Measurements from ENCODE around the gene ZBP1. TPM values are rescaled to one million over a fixed set of nuclear protein-coding genes. Genes with fewer than 3 reads are reported as not detected.

Gene ZBP1
- total RNA-seq, 1 donor from 2014 or later: 0.32 TPM

DNA sequence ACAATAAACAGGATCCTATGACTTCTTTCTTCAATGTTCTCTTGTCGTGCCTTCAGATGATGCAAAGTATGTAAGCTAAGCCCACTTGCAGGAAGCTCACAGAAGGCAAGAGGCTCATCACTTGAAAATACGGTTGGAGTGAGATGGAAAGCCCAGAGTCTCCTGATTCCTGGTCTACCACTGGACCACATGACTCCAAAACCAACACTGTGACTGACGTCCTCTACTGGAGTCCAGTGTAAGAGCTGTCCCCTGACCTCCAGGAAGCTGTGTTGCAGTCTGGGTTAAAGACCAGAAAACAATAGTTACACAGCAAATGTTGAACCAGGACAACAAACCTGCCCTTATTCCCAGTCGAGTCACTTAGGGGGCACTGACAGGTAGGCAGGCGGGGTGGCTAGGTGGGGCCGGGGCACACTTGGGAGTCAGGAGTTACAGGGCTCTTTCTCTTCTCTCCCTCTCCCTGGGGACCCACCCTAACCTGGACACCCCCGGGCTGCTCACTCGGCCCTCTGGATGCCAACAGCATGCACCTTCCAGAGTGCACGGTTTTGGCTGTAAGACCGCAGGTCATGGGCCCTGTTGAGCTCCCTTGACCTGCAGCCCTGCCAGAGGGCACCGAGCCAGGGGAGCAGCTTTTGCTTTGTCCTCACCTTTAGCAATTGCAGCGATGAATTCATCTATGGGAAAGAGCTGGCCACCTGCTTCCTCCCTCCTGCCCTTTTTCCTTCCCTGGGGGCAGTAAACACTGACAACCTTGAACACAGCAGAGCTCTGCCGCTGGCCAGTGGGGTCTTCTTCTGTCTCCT, 51.9 kb downstream of the ZBP1 start:
- H3K27ac Mint-ChIP-seq: no peak overlapping the region
- no peak for DNase-seq (ENCODE audit: low spot score)
- H3K9me3 Mint-ChIP-seq: no peaks in the 10 kb centered on the region
- H3K4me1 Mint-ChIP-seq (ENCODE audit: low read depth): no peaks in the 10 kb centered on the region
- no peaks in the 10 kb centered on the region for H3K36me3 Mint-ChIP-seq (ENCODE audit: low read depth)
- intact Hi-C loops (cut with micrococcal nuclease): no loop called here
- H3K27me3 Mint-ChIP-seq (ENCODE audit: low read depth): peaks cover 12% of the 10 kb centered on the region
- no peak overlapping the region for H3K4me3 Mint-ChIP-seq (ENCODE audit: low read depth)

DNA sequence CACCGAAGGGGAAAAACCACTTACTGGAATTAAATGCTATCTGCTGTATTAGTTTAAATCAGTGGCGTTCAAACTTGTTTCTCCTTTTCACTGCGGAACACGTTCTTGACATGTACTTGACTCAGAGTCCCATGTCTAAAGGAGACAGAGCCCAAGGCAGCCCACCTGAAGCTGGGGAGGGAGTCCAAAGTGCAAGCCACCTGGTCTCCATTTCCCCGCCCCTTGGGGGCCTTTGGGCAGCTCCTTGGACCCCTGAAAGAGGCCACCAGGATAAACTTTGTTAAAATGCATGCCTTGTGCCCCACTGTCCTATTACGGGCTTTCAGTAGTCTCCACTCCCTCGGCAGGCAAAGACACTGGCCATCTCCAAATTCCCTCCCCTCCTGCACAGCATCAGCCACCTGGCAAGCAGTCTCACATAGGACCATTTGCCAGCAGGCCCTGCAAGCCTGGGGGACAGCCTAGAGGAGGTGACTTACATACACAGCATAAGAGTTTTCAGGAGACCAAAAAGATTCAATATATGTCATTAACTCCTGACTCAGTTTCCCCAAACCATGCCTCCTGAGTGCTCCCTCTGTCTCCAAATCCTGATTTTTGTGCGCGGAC, 52.7 kb downstream of the ZBP1 start:
- Mint-ChIP-seq H3K4me1 (ENCODE audit: low read depth) (no peaks in the 10 kb centered on the region), H3K4me3 (ENCODE audit: low read depth) (no peak overlapping the region), H3K27ac (no peak overlapping the region), H3K9me3 (no peaks in the 10 kb centered on the region), H3K27me3 (ENCODE audit: low read depth) (peaks cover 12% of the 10 kb centered on the region), H3K36me3 (ENCODE audit: low read depth) (no peaks in the 10 kb centered on the region)
- intact Hi-C loops (cut with micrococcal nuclease): no loop called here
- no peak for DNase-seq (ENCODE audit: low spot score)

DNA sequence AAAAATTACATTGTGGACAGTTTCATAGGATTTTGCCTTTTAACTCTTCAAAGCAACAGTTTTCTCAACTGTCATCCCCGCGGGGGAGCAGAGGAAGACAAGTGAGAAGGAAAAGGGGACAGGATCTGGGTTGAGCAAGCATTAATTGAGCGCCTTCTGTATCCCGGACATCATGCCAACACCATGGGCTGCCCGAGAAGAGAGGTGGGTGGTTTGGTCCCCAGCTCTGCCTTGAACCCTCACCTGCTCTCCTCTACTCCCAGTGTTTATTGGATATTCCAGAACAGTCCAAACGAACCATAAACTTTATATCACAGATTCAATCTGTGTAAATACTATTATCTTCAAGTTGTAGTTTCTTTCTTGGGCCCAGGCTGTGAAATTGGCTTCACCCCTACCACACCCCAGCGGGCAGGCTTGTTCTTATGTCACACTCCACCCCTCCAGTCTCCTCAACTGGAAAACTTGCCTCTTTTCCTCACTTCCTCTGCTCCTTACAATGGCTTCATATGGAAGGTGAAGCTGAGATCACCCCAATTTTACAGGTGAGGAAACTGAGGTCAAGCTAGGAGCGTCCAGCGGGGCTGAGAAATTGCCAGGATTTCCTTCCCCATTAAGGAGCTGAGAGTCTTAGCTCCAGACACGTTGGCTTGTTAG, 53.3 kb downstream of the ZBP1 start:
- H3K36me3 Mint-ChIP-seq (ENCODE audit: low read depth): no peaks in the 10 kb centered on the region
- H3K27ac Mint-ChIP-seq: no peak overlapping the region
- peaks cover 12% of the 10 kb centered on the region for H3K27me3 Mint-ChIP-seq (ENCODE audit: low read depth)
- no peak overlapping the region for H3K4me3 Mint-ChIP-seq (ENCODE audit: low read depth)
- no peaks in the 10 kb centered on the region for H3K9me3 Mint-ChIP-seq
- H3K4me1 Mint-ChIP-seq (ENCODE audit: low read depth): no peaks in the 10 kb centered on the region
- no peak for DNase-seq (ENCODE audit: low spot score)
- intact Hi-C loops (cut with micrococcal nuclease): no loop called here

DNA sequence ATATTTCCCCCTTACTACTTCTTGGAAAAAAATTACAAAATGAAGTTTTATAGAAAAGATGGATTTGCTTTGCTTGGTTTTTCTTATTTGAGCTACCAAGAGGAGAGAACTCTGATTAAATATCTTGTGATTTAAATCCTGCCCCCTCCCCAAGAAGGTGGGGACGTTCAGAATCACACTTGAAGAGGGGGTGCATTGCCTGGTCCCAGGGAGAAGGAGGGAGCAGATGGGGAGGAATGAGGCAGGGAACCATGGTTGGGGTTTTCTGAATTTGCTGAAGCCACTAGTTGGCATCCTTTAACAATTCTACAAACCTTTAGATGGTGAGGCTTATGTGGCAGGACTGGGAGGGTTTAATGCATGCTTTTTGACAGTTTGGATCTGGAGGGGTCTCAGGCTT, 53.8 kb downstream of the ZBP1 start:
- no peak overlapping the region for H3K27ac Mint-ChIP-seq
- intact Hi-C loops (cut with micrococcal nuclease): no loop called here
- no peak overlapping the region for H3K4me3 Mint-ChIP-seq (ENCODE audit: low read depth)
- no peaks in the 10 kb centered on the region for H3K9me3 Mint-ChIP-seq
- DNase-seq (ENCODE audit: low spot score): no peak
- no peaks in the 10 kb centered on the region for H3K36me3 Mint-ChIP-seq (ENCODE audit: low read depth)
- H3K4me1 Mint-ChIP-seq (ENCODE audit: low read depth): no peaks in the 10 kb centered on the region
- H3K27me3 Mint-ChIP-seq (ENCODE audit: low read depth): peaks cover 12% of the 10 kb centered on the region

DNA sequence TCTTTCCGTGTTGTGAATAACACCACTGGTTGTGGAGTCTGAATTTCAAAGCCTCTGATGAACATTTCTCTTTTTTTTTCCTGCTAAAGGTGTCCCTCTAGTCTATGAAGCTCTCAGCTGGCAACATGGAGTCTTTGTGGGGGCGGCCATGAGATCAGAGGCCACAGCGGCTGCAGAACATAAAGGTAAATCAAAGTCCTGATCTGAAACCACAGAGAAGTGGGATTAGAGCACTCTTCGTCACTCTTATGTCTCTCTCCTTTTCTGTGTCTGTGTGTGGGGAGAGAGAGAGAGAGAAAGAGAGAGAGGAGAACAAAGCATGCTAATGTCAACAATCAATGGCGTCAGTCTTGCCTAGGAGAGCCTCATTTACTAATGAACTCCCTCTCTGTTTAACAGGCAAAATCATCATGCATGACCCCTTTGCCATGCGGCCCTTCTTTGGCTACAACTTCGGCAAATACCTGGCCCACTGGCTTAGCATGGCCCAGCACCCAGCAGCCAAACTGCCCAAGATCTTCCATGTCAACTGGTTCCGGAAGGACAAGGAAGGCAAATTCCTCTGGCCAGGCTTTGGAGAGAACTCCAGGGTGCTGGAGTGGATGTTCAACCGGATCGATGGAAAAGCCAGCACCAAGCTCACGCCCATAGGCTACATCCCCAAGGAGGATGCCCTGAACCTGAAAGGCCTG, 55.1 kb downstream of the ZBP1 start:
- peaks cover 12% of the 10 kb centered on the region for H3K27me3 Mint-ChIP-seq (ENCODE audit: low read depth)
- H3K4me1 Mint-ChIP-seq (ENCODE audit: low read depth): no peaks in the 10 kb centered on the region
- no peak for DNase-seq (ENCODE audit: low spot score)
- no peaks in the 10 kb centered on the region for H3K36me3 Mint-ChIP-seq (ENCODE audit: low read depth)
- no peaks in the 10 kb centered on the region for H3K9me3 Mint-ChIP-seq
- no peak overlapping the region for H3K27ac Mint-ChIP-seq
- intact Hi-C loops (cut with micrococcal nuclease): no loop called here
- H3K4me3 Mint-ChIP-seq (ENCODE audit: low read depth): no peak overlapping the region

DNA sequence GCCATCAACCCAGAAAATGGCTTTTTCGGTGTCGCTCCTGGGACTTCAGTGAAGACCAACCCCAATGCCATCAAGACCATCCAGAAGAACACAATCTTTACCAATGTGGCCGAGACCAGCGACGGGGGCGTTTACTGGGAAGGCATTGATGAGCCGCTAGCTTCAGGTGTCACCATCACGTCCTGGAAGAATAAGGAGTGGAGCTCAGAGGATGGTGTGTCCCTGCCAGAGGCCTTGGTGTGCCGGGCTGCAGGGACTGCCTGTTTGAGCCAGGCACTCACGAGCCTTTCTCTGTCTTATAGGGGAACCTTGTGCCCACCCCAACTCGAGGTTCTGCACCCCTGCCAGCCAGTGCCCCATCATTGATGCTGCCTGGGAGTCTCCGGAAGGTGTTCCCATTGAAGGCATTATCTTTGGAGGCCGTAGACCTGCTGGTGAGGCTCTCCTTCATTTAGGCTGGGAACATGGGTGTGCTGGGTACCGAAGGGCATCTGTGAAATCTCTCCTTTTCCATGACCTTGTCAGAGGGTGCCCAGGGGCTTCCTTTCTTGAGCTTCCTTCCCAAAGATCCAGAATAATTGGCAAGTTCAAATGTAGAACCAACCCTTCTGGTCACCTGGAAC, 55.9 kb downstream of the ZBP1 start:
- H3K4me3 Mint-ChIP-seq (ENCODE audit: low read depth): no peak overlapping the region
- intact Hi-C loops (cut with micrococcal nuclease): no loop called here

DNA sequence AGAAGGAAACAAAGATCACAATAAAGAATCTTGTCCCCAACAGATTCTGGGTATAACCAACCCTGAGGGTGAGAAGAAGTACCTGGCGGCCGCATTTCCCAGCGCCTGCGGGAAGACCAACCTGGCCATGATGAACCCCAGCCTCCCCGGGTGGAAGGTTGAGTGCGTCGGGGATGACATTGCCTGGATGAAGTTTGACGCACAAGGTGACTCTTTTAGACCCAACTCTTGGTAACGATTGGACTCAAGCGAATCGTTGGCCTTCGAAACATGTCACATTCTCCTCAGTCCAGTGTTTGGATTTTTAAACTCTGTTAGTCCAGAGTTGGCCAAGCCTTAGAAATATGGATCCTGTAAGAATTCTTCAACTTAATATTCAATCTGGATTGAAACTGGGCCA, 56.7 kb downstream of the ZBP1 start:
- H3K4me3 Mint-ChIP-seq (ENCODE audit: low read depth): no peak overlapping the region
- no peaks in the 10 kb centered on the region for H3K4me1 Mint-ChIP-seq (ENCODE audit: low read depth)
- DNase-seq (ENCODE audit: low spot score): no peak
- intact Hi-C loops (cut with micrococcal nuclease): no loop called here
- H3K27me3 Mint-ChIP-seq (ENCODE audit: low read depth): peaks cover 14% of the 10 kb centered on the region
- H3K9me3 Mint-ChIP-seq: no peaks in the 10 kb centered on the region
- no peak overlapping the region for H3K27ac Mint-ChIP-seq
- no peaks in the 10 kb centered on the region for H3K36me3 Mint-ChIP-seq (ENCODE audit: low read depth)

More for the DNA sequence above, 55.9 kb downstream of the ZBP1 start:
- H3K27me3 Mint-ChIP-seq (ENCODE audit: low read depth): peaks cover 13% of the 10 kb centered on the region
- no peak overlapping the region for H3K27ac Mint-ChIP-seq
- H3K4me1 Mint-ChIP-seq (ENCODE audit: low read depth): no peaks in the 10 kb centered on the region
- H3K36me3 Mint-ChIP-seq (ENCODE audit: low read depth): no peaks in the 10 kb centered on the region
- DNase-seq (ENCODE audit: low spot score): no peak
- H3K9me3 Mint-ChIP-seq: no peaks in the 10 kb centered on the region

DNA sequence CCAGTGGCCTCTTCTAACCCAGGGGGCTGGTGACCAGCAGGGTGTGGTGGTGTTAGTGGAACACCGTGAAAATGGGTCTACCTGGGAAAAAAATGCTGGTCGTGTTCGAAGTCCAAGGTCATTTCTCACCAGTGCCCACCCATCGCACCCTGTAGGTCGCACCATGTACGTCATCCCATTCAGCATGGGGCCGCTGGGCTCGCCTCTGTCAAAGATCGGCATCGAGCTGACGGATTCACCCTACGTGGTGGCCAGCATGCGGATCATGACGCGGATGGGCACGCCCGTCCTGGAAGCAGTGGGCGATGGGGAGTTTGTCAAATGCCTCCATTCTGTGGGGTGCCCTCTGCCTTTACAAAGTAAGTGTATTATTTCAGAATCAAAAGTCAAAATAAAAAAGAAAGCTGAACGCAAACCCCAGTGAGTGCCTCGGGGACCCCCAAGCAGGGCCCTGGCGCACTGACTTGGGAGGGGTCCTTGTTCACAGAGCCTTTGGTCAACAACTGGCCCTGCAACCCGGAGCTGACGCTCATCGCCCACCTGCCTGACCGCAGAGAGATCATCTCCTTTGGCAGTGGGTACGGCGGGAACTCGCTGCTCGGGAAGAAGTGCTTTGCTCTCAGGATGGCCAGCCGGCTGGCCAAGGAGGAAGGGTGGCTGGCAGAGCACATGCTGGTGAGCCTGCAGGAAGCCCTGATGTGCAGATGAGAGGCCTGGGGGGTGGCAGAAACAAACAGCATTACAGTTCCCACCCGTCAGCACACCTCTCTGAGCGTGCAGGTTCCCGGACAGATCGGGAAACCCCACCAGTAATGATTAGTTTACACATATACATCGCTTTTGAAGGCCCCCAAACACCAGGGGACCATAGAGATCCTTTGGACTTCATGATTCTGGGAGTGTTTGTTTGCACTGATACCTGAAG, 57.4 kb downstream of the ZBP1 start:
- H3K4me1 Mint-ChIP-seq (ENCODE audit: low read depth): no peaks in the 10 kb centered on the region
- peaks cover 14% of the 10 kb centered on the region for H3K27me3 Mint-ChIP-seq (ENCODE audit: low read depth)
- no peak overlapping the region for H3K27ac Mint-ChIP-seq
- H3K4me3 Mint-ChIP-seq (ENCODE audit: low read depth): no peak overlapping the region
- H3K36me3 Mint-ChIP-seq (ENCODE audit: low read depth): no peaks in the 10 kb centered on the region
- DNase-seq (ENCODE audit: low spot score): no peak
- intact Hi-C loops (cut with micrococcal nuclease): no loop called here
- H3K9me3 Mint-ChIP-seq: no peaks in the 10 kb centered on the region

DNA sequence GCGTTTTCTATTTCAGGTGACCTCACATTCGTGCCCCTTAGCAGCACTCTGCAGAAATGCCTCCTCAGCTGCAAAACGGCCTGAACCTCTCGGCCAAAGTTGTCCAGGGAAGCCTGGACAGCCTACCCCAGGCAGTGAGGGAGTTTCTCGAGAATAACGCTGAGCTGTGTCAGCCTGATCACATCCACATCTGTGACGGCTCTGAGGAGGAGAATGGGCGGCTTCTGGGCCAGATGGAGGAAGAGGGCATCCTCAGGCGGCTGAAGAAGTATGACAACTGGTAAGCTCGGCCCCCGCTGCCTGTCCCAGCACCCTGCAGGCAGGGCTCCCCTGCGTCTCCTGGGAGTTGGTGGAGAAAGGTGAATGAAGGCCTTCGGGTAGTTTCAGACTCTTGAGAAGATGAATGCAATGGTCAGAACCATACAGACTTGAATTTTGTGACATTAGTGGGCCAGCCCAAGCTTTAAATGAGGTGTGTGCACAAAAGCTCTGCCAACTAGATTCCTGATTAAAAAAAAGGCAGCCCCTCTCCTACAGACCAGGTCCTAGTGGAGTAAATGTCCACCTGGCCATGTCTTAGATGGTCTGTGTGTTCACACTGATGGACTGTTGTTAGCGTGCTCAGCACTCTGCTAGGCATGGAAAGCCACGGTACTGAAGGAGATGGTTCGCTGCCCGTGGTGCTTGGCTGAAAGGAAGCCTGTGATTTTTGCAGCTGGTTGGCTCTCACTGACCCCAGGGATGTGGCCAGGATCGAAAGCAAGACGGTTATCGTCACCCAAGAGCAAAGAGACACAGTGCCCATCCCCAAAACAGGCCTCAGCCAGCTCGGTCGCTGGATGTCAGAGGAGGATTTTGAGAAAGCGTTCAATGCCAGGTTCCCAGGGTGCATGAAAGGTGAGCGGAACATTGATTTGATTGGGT, 58.6 kb downstream of the ZBP1 start:
- no peaks in the 10 kb centered on the region for H3K36me3 Mint-ChIP-seq (ENCODE audit: low read depth)
- peaks cover 11% of the 10 kb centered on the region for H3K27me3 Mint-ChIP-seq (ENCODE audit: low read depth)
- H3K27ac Mint-ChIP-seq: no peak overlapping the region
- intact Hi-C loops (cut with micrococcal nuclease): no loop called here
- no peaks in the 10 kb centered on the region for H3K9me3 Mint-ChIP-seq
- H3K4me3 Mint-ChIP-seq (ENCODE audit: low read depth): no peak overlapping the region
- no peaks in the 10 kb centered on the region for H3K4me1 Mint-ChIP-seq (ENCODE audit: low read depth)
- no peak for DNase-seq (ENCODE audit: low spot score)

DNA sequence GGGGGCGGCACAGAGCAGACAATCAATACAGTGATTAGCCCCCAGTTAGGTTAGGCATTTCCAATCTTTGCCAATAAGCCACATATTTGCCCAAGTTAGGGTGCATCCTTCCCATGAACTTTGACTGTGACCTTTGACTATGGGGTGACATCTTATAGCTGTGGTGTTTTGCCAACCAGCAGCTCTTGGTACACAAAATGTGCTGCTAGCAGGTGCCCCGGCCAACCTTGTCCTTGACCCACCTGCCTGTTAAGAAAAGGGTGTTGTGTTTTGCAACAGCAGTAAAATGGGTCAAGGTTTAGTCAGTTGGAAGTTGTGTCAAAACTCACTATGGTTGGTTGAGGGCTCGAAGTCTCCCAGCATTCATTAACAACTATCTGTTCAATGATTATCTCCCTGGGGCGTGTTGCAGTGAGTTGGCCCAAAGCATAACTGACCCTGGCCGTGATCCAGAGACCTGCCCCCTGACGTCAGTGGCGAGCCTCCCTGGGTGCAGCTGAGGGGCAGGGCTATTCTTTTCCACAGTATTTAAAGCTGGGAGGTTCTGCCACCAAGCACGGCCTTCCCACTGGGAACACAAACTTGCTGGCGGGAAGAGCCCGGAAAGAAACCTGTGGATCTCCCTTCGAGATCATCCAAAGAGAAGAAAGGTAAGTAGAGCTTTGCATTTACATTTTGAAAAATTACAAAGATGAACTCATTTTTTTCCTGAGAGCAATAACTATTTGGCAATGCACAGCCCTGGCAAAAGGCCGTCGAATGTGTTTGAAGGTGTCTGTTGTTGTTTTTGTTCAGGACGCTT, 59.5 kb downstream of the ZBP1 start, which contains the start of gene PCK1:
Gene PCK1 (plus strand): TSS at position 557 of the 802 bp plus-strand sequence. CDS start 302 bp downstream, outside the sequence.
- no peaks in the 10 kb centered on the region for H3K36me3 Mint-ChIP-seq (ENCODE audit: low read depth)
- no peak within 1 kb of the TSS for H3K4me3 Mint-ChIP-seq (ENCODE audit: low read depth)
- H3K4me1 Mint-ChIP-seq (ENCODE audit: low read depth): no peaks in the 10 kb centered on the region
- H3K27me3 Mint-ChIP-seq (ENCODE audit: low read depth): peaks cover 7% of the 10 kb centered on the region
- H3K9me3 Mint-ChIP-seq: no peaks in the 10 kb centered on the region
- H3K27ac Mint-ChIP-seq: no peak within 1 kb of the TSS
- no peak for DNase-seq (ENCODE audit: low spot score)
- intact Hi-C loops (cut with micrococcal nuclease): no loop called here
